ENCODE measurements around the gene VASP. TPM values are rescaled to one million over a fixed set of nuclear protein-coding genes. Genes with fewer than 3 reads are reported as not detected.

Gene VASP
- total and polyA plus RNA-seq, 9 of the 15 experiments (the other 6 are each of a cell fraction or from before 2014, with no cell fraction given), result 16.7 to 261 (median 112) TPM

- peak; percentile 54 for TF ChIP-seq PBX2 (CRISPR knock-in tag; IDR thresholded peaks at IDR 0.05; ENCODE audit: low read depth)
- peak; percentile 77 for TF ChIP-seq PBX2 (tag; conservative IDR thresholded peaks at IDR 0.05; ENCODE audit: low read depth)
- peak; percentile 32; the same call in 1 of the 2 replicates for TF ChIP-seq CBFA2T3 (IDR thresholded peaks at IDR 0.05)
- TF ChIP-seq SRSF3 (IDR thresholded peaks at IDR 0.05; ENCODE audit: insufficient read depth, low read length), result no peak
- TF ChIP-seq MLX (CRISPR knock-in tag; conservative IDR thresholded peaks at IDR 0.05), result no peak
- no peak for TF ChIP-seq POU5F1 (IDR thresholded peaks at IDR 0.05; ENCODE audit: borderline replicate concordance, low read depth, low read length, partially characterized antibody)
- peak; percentile 5 for TF ChIP-seq BHLHE40 (IDR thresholded peaks at IDR 0.05; ENCODE audit: low read length)
- TF ChIP-seq MXD1 (CRISPR knock-in tag; IDR thresholded peaks at IDR 0.05; ENCODE audit: borderline replicate concordance, poor library complexity, severe bottlenecking), result no peak
- peak; percentile 79; the same call in 1 of the 2 replicates for TF ChIP-seq BRD4 (IDR thresholded peaks at IDR 0.05)
- TF ChIP-seq MECOM (CRISPR knock-in tag; IDR thresholded peaks at IDR 0.05), result no peak
- TF ChIP-seq ZBTB34 (CRISPR knock-in tag; IDR thresholded peaks at IDR 0.05), result no peak
- no peak for TF ChIP-seq PREB (CRISPR knock-in tag; IDR thresholded peaks at IDR 0.05)
- TF ChIP-seq RUNX1 (IDR thresholded peaks at IDR 0.05; ENCODE audit: low read depth), result no peak
- TF ChIP-seq CREB5 (CRISPR knock-in tag; IDR thresholded peaks at IDR 0.05), result no peak
- TF ChIP-seq FOS (IDR thresholded peaks at IDR 0.05; ENCODE audit: extremely low read depth, insufficient read length), result no peak
- peak; percentile 38 for TF ChIP-seq POLR2B (IDR thresholded peaks at IDR 0.05; ENCODE audit: low read depth, partially characterized antibody)
- no peak for TF ChIP-seq DLX4 (CRISPR knock-in tag; IDR thresholded peaks at IDR 0.05)
- TF ChIP-seq HMG20A (CRISPR knock-in tag; conservative IDR thresholded peaks at IDR 0.05), result no peak
- TF ChIP-seq OTX1 (CRISPR knock-in tag; IDR thresholded peaks at IDR 0.05), result no peak
These were observed 14.4 kb upstream of the VASP start (continued) for GRCh38 chr19:45492627-45493470.

All from K562 (cell line).